ENCODE results near the gene PNCK.

The PNCK gene

GRCh38 chrX:153662266-153662665, 11.3 kb downstream of the PNCK start:
- no peak for DNase-seq

GRCh38 chrX:153659268-153659667, 14.3 kb downstream of the PNCK start:
- no peak for DNase-seq

GRCh38 chrX:153657161-153657560, 16.5 kb downstream of the PNCK start:
- DNase-seq, result no peak

GRCh38 chrX:153653556-153653955, 20.1 kb downstream of the PNCK start:
- no peak for DNase-seq

GRCh38 chrX:153651540-153652079, 22.0 kb downstream of the PNCK start:
- no peak for DNase-seq

GRCh38 chrX:153650959-153651358, 22.7 kb downstream of the PNCK start:
- no peak for DNase-seq

- no peak for DNase-seq
Observed at GRCh38 chrX:153649915-153650782, 23.5 kb downstream of the PNCK start.

- DNase-seq, result no peak
Observed at GRCh38 chrX:153649178-153649914, 24.3 kb downstream of the PNCK start.

GRCh38 chrX:153648358-153649177, 25.0 kb downstream of the PNCK start:
- DNase-seq, result no peak

- DNase-seq, result no peak
Observed at GRCh38 chrX:153647461-153648357, 25.9 kb downstream of the PNCK start.

GRCh38 chrX:153646620-153647373, 26.8 kb downstream of the PNCK start, which contains the start of gene DUSP9:
Gene DUSP9 (plus strand): TSS chrX:153647203. CDS start chrX:153647954, 751 bp downstream.
- DNase-seq, result no peak

GRCh38 chrX:153645921-153646488, 27.6 kb downstream of the PNCK start:
- DNase-seq, result no peak

- no peak for DNase-seq
Observed at GRCh38 chrX:153645151-153645550, 28.5 kb downstream of the PNCK start.

- DNase-seq, result no peak
Observed at GRCh38 chrX:153644356-153645125, 29.1 kb downstream of the PNCK start.

GRCh38 chrX:153643431-153644351, 29.9 kb downstream of the PNCK start:
- DNase-seq, result peak in 23 of 58 donors; percentile 5 to 59 (median 31)

GRCh38 chrX:153642655-153643430, 30.8 kb downstream of the PNCK start:
- DNase-seq, result peak in 1 of 58 donors; percentile 9
